Measurements from ENCODE around the gene ADGRL3.

ADGRL3 gene

GRCh38 chr4:61785761-61786160 lies 585.6 kb downstream of the ADGRL3 start:
- Mint-ChIP-seq H3K4me3 (no peak overlapping the region), H3K27ac (no peak overlapping the region), H3K27me3 (no peaks in the 10 kb centered on the region), H3K36me3 (ENCODE audit: low read depth) (no peaks in the 10 kb centered on the region), H3K4me1 (no peaks in the 10 kb centered on the region), H3K9me3 (peaks cover 10% of the 10 kb centered on the region)
- DNase-seq (no peak), ATAC-seq (no peak)

- Mint-ChIP-seq H3K4me3 (no peak overlapping the region), H3K27ac (no peak overlapping the region), H3K36me3 (ENCODE audit: low read depth) (no peaks in the 10 kb centered on the region), H3K4me1 (no peaks in the 10 kb centered on the region), H3K9me3 (peaks cover 13% of the 10 kb centered on the region), H3K27me3 (no peaks in the 10 kb centered on the region)
- DNase-seq, result no peak
- no peak for ATAC-seq
Observed at GRCh38 chr4:61786211-61786610, 586.1 kb downstream of the ADGRL3 start.

- Mint-ChIP-seq H3K27ac (no peak overlapping the region), H3K36me3 (ENCODE audit: low read depth) (no peaks in the 10 kb centered on the region), H3K4me1 (no peaks in the 10 kb centered on the region), H3K4me3 (no peak overlapping the region), H3K9me3 (peaks cover 4% of the 10 kb centered on the region), H3K27me3 (no peaks in the 10 kb centered on the region)
- DNase-seq, result no peak
- no peak for ATAC-seq
Observed at GRCh38 chr4:61795998-61796397, 595.9 kb downstream of the ADGRL3 start.

- H3K9me3 Mint-ChIP-seq, result peaks cover 4% of the 10 kb centered on the region
- no peaks in the 10 kb centered on the region for H3K36me3 Mint-ChIP-seq (ENCODE audit: low read depth)
- no peak overlapping the region for H3K4me3 Mint-ChIP-seq
- no peak for DNase-seq
- H3K4me1 Mint-ChIP-seq, result no peaks in the 10 kb centered on the region
- no peaks in the 10 kb centered on the region for H3K27me3 Mint-ChIP-seq
- H3K27ac Mint-ChIP-seq, result no peak overlapping the region
- ATAC-seq, result no peak
Observed at GRCh38 chr4:61799794-61800193, 599.7 kb downstream of the ADGRL3 start.

- ATAC-seq, result no peak
- H3K9me3 Mint-ChIP-seq, result peaks cover 6% of the 10 kb centered on the region
- no peak overlapping the region for H3K4me3 Mint-ChIP-seq
- no peaks in the 10 kb centered on the region for H3K4me1 Mint-ChIP-seq
- no peaks in the 10 kb centered on the region for H3K36me3 Mint-ChIP-seq (ENCODE audit: low read depth)
- H3K27ac Mint-ChIP-seq, result no peak overlapping the region
- DNase-seq, result no peak
- H3K27me3 Mint-ChIP-seq, result no peaks in the 10 kb centered on the region
Observed at GRCh38 chr4:61805227-61805626, 605.1 kb downstream of the ADGRL3 start.

GRCh38 chr4:61805979-61806378 lies 605.9 kb downstream of the ADGRL3 start:
- no peaks in the 10 kb centered on the region for H3K36me3 Mint-ChIP-seq (ENCODE audit: low read depth)

GRCh38 chr4:61812171-61812570 lies 612.0 kb downstream of the ADGRL3 start:
- Mint-ChIP-seq H3K9me3 (peaks cover 7% of the 10 kb centered on the region), H3K4me1 (no peaks in the 10 kb centered on the region), H3K27ac (no peak overlapping the region), H3K27me3 (no peaks in the 10 kb centered on the region), H3K36me3 (ENCODE audit: low read depth) (no peaks in the 10 kb centered on the region), H3K4me3 (no peak overlapping the region)
- DNase-seq (no peak), ATAC-seq (no peak)

More at GRCh38 chr4:61805979-61806378, 605.9 kb downstream of the ADGRL3 start:
- DNase-seq, result no peak
- no peak for ATAC-seq
- Mint-ChIP-seq H3K4me3 (no peak overlapping the region), H3K4me1 (no peaks in the 10 kb centered on the region), H3K27me3 (no peaks in the 10 kb centered on the region), H3K27ac (no peak overlapping the region), H3K9me3 (peaks cover 7% of the 10 kb centered on the region)

GRCh38 chr4:61817071-61817470 lies 616.9 kb downstream of the ADGRL3 start:
- DNase-seq (no peak), ATAC-seq (no peak)
- H3K27ac Mint-ChIP-seq, result no peak overlapping the region
- H3K4me1 Mint-ChIP-seq, result no peaks in the 10 kb centered on the region
- H3K36me3 Mint-ChIP-seq (ENCODE audit: low read depth), result no peaks in the 10 kb centered on the region
- peaks cover 14% of the 10 kb centered on the region for H3K9me3 Mint-ChIP-seq
- no peaks in the 10 kb centered on the region for H3K27me3 Mint-ChIP-seq
- H3K4me3 Mint-ChIP-seq, result no peak overlapping the region

GRCh38 chr4:61820136-61820535 lies 620.0 kb downstream of the ADGRL3 start:
- DNase-seq, result no peak
- Mint-ChIP-seq H3K4me3 (no peak overlapping the region), H3K4me1 (no peaks in the 10 kb centered on the region), H3K36me3 (ENCODE audit: low read depth) (no peaks in the 10 kb centered on the region), H3K27me3 (no peaks in the 10 kb centered on the region), H3K9me3 (peaks cover 14% of the 10 kb centered on the region), H3K27ac (no peak overlapping the region)
- ATAC-seq, result no peak

GRCh38 chr4:61824454-61824853 lies 624.3 kb downstream of the ADGRL3 start:
- ATAC-seq (no peak), DNase-seq (no peak)
- Mint-ChIP-seq H3K36me3 (ENCODE audit: low read depth) (no peaks in the 10 kb centered on the region), H3K27ac (no peak overlapping the region), H3K4me3 (no peak overlapping the region), H3K9me3 (no peaks in the 10 kb centered on the region), H3K4me1 (no peaks in the 10 kb centered on the region), H3K27me3 (no peaks in the 10 kb centered on the region)

GRCh38 chr4:61827907-61828391 lies 627.8 kb downstream of the ADGRL3 start:
- Mint-ChIP-seq H3K9me3 (peaks cover 4% of the 10 kb centered on the region), H3K4me3 (no peak overlapping the region), H3K36me3 (ENCODE audit: low read depth) (no peaks in the 10 kb centered on the region), H3K27ac (no peak overlapping the region), H3K4me1 (no peaks in the 10 kb centered on the region), H3K27me3 (no peaks in the 10 kb centered on the region)
- ATAC-seq (no peak), DNase-seq (no peak)

- H3K27ac Mint-ChIP-seq, result no peak overlapping the region
- H3K9me3 Mint-ChIP-seq, result peaks cover 4% of the 10 kb centered on the region
- no peaks in the 10 kb centered on the region for H3K4me1 Mint-ChIP-seq
- H3K27me3 Mint-ChIP-seq, result no peaks in the 10 kb centered on the region
- H3K4me3 Mint-ChIP-seq, result no peak overlapping the region
- DNase-seq (no peak), ATAC-seq (no peak)
- H3K36me3 Mint-ChIP-seq (ENCODE audit: low read depth), result no peaks in the 10 kb centered on the region
Observed at GRCh38 chr4:61828960-61829359, 628.8 kb downstream of the ADGRL3 start.

GRCh38 chr4:61831987-61832386 lies 631.9 kb downstream of the ADGRL3 start:
- Mint-ChIP-seq H3K9me3 (peaks cover 4% of the 10 kb centered on the region), H3K4me3 (no peak overlapping the region), H3K36me3 (ENCODE audit: low read depth) (no peaks in the 10 kb centered on the region), H3K27ac (no peak overlapping the region), H3K4me1 (no peaks in the 10 kb centered on the region), H3K27me3 (no peaks in the 10 kb centered on the region)
- ATAC-seq (no peak), DNase-seq (no peak)

GRCh38 chr4:61837395-61837794 lies 637.3 kb downstream of the ADGRL3 start:
- DNase-seq (no peak), ATAC-seq (no peak)
- no peak overlapping the region for H3K27ac Mint-ChIP-seq
- no peaks in the 10 kb centered on the region for H3K4me1 Mint-ChIP-seq
- no peaks in the 10 kb centered on the region for H3K36me3 Mint-ChIP-seq (ENCODE audit: low read depth)
- H3K4me3 Mint-ChIP-seq, result no peak overlapping the region
- H3K9me3 Mint-ChIP-seq, result peaks cover 4% of the 10 kb centered on the region
- no peaks in the 10 kb centered on the region for H3K27me3 Mint-ChIP-seq

- no peaks in the 10 kb centered on the region for H3K4me1 Mint-ChIP-seq
- no peaks in the 10 kb centered on the region for H3K27me3 Mint-ChIP-seq
- no peak overlapping the region for H3K27ac Mint-ChIP-seq
- DNase-seq (no peak), ATAC-seq (no peak)
- H3K36me3 Mint-ChIP-seq (ENCODE audit: low read depth), result no peaks in the 10 kb centered on the region
- no peak overlapping the region for H3K4me3 Mint-ChIP-seq
- peaks cover 4% of the 10 kb centered on the region for H3K9me3 Mint-ChIP-seq
Observed at GRCh38 chr4:61838072-61838471, 637.9 kb downstream of the ADGRL3 start.

GRCh38 chr4:61841714-61842113 lies 641.6 kb downstream of the ADGRL3 start:
- no peaks in the 10 kb centered on the region for H3K27me3 Mint-ChIP-seq
- peaks cover 9% of the 10 kb centered on the region for H3K9me3 Mint-ChIP-seq
- H3K4me1 Mint-ChIP-seq, result no peaks in the 10 kb centered on the region
- ATAC-seq (no peak), DNase-seq (no peak)
- no peak overlapping the region for H3K27ac Mint-ChIP-seq
- no peak overlapping the region for H3K4me3 Mint-ChIP-seq
- no peaks in the 10 kb centered on the region for H3K36me3 Mint-ChIP-seq (ENCODE audit: low read depth)

Measured in activated naive CD8-positive, alpha-beta T cell treated with anti-CD3 and anti-CD28 coated beads, Interleukin-2, amount 50 U/mL, for 24 hours (primary cell).